ENCODE measurements around the gene SLC25A19. TPM values are rescaled to one million over a fixed set of nuclear protein-coding genes. Genes with fewer than 3 reads are reported as not detected.

Gene SLC25A19
- total and polyA plus RNA-seq, 9 of the 15 experiments (the other 6 are each of a cell fraction or from before 2014, with no cell fraction given) = 33.4 to 76.6 (median 55.3) TPM

- TF ChIP-seq RERE (CRISPR knock-in tag; IDR thresholded peaks at IDR 0.05; ENCODE audit: borderline replicate concordance) (no peak), E2F6 (IDR thresholded peaks at IDR 0.05; ENCODE audit: borderline replicate concordance in 1 of 2, extremely low read depth in 1 of 2, insufficient read depth in 1 of 2, insufficient read length in 1 of 2, low read depth in 1 of 2, low read length in 1 of 2, poor library complexity in 1 of 2, severe bottlenecking in 1 of 2) (no peak), FOXP1 (CRISPR knock-in tag; IDR thresholded peaks at IDR 0.05) (no peak), ZSCAN29 (IDR thresholded peaks at IDR 0.05) (no peak), CSDE1 (IDR thresholded peaks at IDR 0.05) (no peak), SAFB (IDR thresholded peaks at IDR 0.05; ENCODE audit: borderline replicate concordance, low read depth, low read length) (no peak), NFE2L1 (tag; IDR thresholded peaks at IDR 0.05; ENCODE audit: borderline replicate concordance, low read depth) (no peak), GTF2F1 (IDR thresholded peaks at IDR 0.05; ENCODE audit: low read depth, low read length) (no peak), ZNF408 (CRISPR knock-in tag; IDR thresholded peaks at IDR 0.05; ENCODE audit: low read depth) (no peak), MEIS2 (IDR thresholded peaks at IDR 0.05; ENCODE audit: partially characterized antibody) (no peak), EZH2 (IDR thresholded peaks at IDR 0.05; ENCODE audit: borderline replicate concordance, low read depth, low read length) (no peak), GTF2A2 (tag; IDR thresholded peaks at IDR 0.05) (no peak)
Measured at GRCh38 chr17:75318211-75318610, 29.0 kb upstream of the SLC25A19 start (continued).
